ENCODE results near the gene UCN2.

The UCN2 gene

DNA sequence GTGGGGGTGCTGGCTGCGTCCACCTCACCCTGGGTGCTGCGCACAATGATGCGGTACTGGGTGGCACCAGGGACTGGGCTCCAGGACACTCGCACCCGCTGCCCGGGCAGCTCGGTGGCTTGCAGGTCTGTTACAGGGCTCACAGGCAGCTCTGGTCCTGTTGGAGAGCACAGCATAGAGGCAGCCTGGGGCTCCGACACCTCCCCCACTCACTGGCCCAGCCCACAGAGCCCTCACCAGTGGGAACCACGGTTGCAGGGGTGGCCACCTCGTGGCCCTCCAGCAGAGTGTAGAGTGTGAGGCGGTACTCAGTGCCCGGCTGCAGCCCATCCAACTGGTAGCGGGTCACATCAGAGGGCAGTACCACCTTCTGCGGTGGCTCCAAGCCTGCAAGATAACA lies 27.9 kb upstream of the UCN2 start:
- DNase-seq (ENCODE audit: low spot score), result no peak

DNA sequence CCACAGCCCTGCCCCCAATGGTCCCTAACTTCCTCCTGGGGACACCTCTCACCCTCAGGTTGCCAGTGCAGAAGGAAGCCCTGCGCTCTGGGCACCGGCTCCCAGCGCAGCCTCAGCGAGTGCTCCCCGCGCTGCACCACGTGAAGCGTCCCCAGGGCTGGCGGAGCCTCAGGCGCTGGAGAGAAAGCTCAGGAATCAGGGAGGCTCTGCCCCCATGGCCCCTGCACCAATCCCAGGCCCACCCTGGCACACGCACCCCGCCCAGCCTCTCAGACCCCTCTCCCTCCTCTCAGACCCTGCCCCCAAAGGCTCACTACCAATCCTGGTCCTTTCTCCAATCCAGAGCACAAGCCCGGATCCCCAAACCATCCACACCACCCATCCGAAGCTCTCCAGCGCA lies 24.6 kb upstream of the UCN2 start:
- no peak for DNase-seq (ENCODE audit: low spot score)

DNA sequence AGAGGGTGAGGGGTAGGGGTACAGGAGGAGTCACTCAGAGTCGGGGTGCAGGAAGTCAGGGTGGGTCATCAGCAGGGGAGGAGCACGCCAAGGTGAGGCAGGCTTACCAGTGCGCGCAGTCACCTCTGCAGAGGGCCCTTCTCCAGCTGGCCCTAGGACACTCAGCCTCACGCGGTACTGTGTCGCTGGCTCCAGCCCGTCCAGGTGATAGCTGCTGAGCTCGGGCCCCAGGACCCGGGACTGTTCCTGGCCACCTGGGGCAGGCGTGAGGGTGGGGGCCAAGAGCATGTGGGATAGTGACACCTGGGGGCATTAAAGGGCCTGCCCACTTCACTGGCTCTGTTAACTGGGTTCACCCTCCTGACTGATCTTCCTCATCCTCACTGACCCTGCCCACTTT lies 24.1 kb upstream of the UCN2 start:
- no peak for DNase-seq (ENCODE audit: low spot score)

DNA sequence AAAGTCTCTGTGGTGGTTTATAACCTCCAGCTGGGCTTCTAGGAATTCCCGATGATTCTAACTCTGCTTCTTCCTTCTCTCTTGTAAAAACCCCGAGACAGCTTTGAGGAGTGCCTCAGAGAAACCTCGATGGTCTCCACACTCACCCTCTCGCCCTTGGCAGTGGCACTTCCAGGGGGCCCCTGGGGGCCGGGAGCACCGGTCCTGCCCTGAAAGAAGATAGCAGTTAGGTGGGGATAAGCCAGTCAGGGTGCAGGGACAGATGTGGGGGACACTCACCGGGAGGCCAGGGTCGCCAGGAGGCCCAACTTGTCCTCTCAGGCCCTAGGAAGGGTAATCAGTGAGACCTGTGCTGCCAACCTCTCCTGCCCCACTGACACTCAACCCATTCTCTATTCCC lies 21.8 kb upstream of the UCN2 start:
- no peak for DNase-seq (ENCODE audit: low spot score)

DNA sequence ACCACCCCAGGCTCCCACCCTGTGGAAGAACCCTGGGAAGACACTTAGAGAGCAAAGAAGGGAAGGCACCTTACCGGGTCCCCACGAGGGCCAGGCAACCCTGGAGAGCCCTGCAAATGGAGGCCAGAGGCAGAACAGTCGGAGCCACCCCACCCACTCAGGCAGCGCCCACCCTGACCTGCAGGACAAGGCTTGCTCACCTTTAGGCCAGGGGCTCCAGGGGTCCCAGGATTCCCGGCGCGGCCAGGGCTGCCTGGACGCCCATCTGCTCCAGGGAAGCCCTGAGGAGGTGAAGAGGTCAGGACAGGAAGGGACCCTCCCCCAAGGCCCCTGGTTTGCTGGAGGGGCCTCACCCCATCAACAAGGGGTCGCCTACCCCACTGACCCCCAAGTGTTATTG lies 21.3 kb upstream of the UCN2 start:
- DNase-seq (ENCODE audit: low spot score), result no peak

DNA sequence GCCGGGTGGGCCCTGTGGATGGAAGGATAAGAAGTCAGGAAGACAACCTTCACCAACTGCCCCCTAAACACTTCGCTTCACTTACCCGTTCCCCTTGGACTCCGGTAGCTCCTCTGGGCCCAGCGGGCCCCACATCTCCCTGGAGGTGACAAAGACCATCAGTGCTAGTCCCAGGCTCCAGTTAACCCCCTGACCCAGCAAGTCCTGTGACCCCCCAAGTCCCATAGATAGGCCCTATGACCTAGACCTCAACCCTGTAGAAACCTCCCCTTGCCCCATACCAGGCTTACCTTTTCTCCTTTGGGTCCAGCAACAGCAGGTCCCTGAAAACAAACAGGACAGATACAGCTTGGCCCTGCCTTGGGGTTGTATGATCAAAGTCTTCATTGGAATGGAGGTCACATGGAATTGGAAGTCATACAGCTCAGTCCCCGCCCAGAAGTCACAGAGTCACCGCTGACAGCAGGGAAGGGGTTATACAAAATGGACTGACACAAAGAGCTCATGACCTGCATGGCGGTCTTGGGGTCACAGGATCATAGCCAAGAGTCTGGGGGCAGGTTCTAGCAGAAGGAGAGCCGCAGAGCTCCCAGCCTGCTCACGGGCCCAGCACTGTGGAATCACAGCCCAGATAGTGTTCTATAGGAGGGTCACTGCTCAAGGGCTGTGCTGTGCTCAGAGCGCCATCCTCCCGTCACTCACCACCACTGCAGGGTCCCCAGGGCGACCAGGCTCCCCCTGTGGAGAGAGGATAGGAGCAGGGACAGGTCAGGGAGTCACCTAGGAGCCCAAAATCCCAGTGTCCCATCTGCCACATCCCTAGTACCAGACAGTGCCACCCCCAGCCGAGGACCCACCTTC lies 18.3 kb upstream of the UCN2 start:
- no peak for DNase-seq (ENCODE audit: low spot score)

DNA sequence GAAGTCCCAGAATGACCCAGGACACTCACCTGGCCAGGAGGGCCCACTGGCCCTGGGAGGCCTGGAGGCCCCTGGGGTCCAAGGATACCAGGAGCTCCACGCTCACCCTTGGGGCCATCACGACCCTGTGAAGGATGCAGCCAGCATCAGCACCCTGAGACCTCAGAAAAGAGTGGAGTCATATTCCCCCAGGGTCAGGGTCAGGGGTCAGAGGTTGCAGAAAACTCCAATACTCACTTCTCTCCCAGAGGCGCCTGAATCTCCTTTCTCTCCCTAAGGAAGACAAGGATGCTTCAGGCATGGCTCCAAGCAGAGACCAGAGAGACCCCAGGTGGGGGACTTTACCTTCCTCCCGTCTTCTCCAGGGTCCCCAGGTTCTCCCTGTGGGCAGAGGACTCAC lies 13.1 kb upstream of the UCN2 start:
- DNase-seq (ENCODE audit: low spot score), result no peak

DNA sequence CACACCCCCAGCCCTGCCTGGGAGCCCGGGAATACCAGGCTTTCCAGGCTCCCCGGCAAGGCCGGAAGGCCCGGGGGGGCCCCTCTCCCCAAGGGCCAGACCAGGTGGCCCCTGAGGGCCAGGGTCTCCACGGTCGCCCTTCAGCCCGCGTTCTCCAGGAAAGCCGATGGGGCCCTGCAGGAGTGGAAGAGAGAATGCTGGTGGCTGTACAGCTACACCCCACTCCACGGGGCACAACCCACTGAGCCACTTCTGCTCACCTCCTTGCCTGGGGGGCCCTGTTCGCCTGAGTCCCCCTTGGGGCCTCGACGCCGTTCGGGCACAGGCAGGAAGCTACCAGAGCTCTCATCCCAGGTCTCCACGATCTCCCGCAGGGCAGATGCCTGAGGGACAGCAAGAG lies 11.8 kb upstream of the UCN2 start:
- DNase-seq (ENCODE audit: low spot score), result no peak

DNA sequence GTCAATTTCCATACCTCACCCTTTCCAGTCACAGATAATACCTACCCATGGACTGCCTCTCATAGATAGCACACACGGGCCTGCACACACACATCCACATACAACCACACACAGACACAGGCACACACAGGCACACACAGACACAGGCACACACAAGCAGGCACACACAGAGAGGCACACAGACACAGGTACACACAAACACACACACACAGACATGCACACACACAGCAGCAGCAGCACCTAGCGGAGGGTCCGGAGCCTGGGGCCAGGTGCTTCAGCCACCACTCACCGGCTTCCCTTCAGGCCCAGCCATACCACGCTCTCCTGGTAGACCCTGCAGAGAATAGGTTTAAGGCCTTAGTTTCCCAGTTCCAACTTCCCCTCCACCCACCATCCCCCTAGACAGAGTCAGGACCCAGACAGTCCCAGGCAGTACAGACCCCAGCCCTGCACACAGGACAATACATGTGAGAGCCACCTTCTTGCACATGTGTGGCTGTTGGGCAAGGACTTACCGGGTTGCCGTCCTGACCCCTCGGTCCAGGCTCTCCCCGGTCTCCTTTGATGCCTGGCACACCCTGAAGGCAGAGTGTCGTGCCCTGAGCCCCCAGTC lies 10.5 kb upstream of the UCN2 start:
- no peak for DNase-seq (ENCODE audit: low spot score)

DNA sequence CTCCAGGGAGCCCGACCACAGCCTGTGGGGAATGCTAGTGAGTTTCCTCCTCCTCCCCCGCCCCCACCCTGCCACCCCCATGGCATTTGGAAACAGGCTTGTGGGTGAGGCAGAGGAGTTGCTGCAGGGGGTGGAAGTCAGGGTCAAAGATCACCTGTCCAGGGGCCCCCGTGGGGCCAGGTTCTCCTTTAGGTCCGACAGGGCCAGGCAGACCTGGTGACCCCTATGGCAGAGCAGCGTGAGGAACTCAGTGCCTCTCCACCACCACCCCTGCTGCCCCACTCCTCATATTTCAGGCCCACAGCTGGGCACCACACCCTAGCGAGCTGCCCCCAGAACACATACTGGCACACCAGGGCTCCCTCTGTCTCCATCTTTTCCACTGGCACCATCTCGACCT lies 8.9 kb upstream of the UCN2 start:
- DNase-seq (ENCODE audit: low spot score), result no peak

DNA sequence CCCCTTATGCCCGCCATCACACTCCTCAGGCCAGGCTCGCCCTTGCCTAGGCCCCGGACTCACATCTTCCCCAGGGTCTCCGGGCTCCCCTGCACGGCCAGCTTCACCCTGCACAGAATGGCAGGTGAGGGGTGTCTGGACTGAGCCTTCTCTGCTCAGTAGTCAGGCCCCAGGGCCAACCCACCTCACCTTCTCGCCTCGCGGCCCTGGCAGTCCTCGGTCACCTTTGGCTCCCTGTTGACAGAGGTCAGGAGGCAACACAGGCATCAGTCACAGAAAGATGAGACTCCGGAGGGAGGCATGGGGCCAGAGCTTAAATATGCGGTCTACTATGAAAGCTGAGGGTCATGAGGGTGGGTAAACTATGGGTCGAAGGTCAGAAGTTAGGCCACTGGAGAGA lies 8.4 kb upstream of the UCN2 start:
- no peak for DNase-seq (ENCODE audit: low spot score)

DNA sequence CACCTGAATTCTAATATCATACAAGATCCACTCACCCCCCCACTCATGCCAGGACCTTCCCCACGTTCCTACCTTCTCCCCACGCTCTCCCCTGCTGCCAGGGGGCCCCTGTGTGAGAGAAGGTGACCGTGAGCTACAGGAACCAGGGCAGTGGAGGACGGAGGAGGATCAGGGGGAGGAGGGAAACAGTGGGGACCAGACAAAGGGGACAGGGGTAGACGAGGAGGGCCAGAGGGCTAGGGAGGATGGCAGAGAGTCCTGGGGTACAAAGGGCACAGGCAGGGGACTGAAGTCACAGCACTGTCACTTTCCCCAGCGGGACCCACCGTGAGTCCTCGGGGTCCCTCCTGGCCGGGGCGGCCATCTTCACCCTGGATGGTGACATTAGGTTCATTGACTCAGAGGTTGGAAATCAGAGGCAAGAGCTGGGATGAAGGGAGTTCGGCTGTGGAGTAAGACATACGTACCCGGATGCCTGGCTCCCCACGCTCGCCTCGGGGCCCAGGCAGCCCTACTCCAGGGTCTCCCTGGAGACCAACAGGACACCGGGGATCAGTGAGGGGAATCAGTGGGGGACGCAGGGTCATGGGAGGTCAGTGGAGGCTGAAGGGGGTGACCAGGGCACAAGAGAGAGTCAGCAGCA lies 6.3 kb upstream of the UCN2 start:
- DNase-seq (ENCODE audit: low spot score), result no peak

DNA sequence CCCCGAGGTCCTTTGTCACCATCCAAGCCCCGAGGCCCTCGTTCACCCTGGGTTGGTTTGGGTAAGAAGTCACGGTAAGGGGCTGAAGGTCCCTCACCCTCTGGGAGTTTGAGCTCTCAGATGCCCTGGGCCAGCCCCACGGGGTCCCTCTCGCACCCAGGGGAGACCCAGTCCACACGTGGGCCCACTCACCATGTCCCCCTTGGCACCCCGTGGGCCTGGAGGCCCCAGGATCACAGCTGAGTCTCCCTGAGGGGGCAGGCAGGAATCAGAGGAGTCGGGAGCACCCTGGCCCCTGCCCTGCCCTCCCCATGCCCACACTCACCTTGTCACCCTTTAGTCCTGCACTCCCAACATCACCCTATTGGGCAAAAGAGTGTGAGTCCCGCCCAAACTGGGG lies 5.8 kb upstream of the UCN2 start:
- no peak for DNase-seq (ENCODE audit: low spot score)

DNA sequence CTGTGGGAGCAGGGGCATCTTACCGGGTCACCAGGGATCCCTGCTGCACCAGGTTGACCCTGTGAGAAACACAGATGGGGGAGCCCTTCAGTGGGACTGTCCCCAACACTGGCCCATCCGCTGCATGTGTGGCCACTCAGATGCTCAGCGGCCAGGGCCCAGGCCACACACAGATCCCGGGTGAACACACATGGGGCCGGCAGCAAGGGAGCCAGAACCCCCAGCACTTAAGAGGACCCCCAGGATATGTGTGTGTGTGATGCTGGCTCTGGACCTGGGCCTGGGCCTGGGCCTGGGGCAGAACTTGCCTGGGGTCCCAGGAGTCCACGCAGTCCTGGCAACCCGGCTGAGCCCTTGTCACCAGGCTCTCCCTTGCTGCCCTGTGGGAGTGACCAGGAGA lies 4.9 kb upstream of the UCN2 start:
- DNase-seq (ENCODE audit: low spot score), result no peak

DNA sequence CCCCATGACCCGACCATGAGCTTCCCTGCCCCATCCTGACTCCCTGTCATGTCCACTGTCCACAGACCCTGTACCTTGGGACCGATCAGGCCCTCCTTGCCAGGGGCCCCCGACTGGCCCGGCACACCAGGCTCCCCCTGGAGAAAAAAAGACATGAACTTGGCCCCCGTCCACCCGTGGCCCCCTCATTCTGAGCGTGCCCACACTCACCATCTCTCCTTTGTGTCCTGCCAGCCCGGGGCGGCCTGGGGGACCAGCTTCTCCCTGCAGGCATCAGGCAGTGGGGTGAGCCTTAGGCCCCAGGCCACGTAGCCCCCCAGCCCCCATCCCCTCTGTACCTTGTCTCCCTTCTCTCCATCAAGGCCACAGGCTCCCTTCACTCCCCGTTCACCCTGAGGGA lies 3.9 kb upstream of the UCN2 start:
- no peak for DNase-seq (ENCODE audit: low spot score)

DNA sequence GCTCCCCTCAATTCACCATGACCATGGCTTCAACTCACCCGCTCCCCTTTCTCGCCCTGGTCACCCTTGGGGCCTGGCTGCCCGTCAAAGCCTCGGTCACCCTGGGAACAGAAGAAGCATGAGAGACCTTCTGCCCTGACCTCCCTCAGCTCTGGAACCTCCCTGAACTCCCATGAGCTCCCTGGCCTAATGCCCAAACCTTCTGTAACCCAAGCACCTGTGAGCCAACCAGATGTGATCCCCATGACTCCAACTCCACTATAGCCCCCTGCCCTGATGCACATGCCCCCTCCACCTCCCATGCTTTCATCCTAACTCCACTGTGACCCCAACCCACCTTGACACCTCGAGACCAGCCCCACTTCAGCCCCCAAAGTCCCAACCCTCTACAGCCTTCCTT lies 3.5 kb upstream of the UCN2 start:
- DNase-seq (ENCODE audit: low spot score), result no peak

DNA sequence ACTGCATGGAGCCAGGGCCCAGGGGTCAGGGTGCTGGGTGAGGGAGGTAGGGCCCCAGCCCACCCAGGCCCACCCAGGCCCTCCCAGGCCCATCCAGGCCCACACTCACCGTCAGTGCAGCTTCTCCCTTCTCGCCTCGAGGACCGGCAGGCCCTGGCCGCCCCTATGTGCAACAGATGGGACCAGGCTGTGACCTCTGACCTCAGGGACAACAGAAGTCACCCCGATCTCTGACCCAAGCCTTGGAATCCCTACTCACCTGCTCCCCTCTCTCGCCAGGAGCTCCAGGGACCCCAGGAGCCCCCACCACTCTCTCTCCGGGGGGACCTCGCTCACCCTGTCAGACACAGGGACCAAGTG lies 2.8 kb upstream of the UCN2 start:
- no peak for DNase-seq (ENCODE audit: low spot score)

DNA sequence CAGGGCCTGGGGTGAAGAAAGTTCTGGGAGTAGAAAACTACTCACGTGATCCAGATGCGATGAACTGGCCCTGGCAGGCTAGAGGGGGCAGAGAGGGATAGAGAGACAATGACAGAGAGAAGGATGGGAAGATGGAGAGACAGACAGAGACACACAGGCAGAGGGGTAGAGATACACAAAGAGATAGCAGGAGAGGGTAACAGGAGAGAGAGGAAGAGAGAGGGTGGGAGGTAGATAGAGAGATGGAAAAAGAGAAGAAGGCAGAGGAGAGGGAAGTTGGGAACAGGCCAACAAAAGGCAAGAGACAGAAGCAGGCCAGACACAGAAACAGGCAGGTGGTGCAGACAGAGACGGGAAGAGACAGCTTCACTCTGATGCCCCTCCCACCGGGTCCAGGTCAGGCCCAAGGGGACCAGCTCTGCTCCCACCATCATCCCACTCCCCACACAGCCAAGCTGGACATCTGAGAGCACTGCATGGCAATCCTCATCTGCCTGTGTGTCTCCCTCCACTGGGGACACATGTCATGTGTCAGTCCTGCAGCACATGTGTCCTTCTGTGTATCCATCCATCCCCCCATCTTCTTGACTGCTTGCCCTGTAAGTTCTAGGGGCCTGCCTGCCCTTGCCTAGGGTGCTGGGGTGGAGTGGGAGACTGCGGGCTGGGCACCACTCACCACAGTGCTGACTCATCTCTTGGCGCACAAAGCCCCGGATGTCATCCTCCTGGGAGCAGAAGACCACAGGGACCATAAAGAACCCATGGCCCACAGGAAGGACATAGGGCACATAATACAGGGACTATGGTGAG lies 2.2 kb upstream of the UCN2 start:
- no peak for DNase-seq (ENCODE audit: low spot score)

DNA sequence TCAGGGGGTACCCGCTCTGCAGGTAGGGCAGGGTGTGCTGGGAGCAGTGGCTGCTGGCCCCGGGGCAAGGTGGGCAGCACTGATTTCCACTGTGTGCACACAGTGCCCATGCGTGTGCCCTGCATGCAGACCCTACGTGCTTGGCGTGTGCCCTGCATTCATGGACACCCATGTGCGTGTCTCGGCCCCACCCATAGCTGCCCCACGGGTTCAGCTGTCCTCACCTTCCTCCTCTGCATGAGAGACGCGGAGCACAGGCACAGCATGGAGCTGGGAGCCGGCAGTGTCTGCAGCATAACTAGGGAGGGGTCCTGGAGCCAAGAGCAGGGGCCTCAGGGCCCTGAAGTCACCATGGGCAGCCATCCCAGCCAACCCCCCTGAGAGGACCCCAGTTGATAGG lies 1.6 kb upstream of the UCN2 start:
- no peak for DNase-seq (ENCODE audit: low spot score)

DNA sequence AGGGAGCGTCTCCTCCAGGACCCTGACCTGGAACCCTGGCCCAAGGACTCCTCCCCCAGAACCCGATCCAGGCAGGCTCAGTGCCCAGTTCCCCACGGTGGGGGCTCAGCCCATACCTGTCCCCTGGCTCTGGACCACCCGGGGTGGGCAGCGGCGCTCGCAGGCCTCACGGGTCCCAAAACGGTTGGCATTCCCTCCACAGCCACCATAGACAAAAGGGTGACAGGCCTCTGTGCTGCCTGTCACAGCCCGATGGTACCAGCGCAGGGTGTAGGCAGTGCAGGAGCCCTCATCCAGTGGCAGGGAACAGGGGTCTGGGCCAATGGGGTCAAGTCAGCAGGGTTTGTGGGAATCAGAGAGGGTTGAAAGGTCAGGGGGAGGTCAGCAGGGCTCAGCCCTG lies 1.1 kb upstream of the UCN2 start:
- DNase-seq (ENCODE audit: low spot score), result no peak

DNA sequence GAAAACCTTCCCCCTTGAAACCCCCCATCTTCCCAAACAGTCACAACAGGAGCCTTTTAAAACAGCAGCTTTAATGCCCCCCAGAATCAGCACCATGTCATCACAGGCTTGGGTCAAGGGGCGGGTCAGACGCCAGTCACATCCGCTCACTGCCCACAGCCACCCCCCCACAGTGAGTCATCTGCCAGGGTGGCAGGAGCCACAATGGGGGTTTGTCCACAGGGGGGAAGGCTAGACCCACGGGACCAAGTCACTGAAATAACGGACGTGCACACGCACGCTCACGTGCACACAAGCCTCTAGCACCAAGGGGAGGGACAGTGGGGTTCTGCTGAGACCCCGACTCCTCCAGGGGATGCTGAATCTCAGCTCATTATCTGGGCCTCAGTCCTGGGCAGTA lies 441 bp upstream of the UCN2 start:
- no peak for DNase-seq (ENCODE audit: low spot score)

DNA sequence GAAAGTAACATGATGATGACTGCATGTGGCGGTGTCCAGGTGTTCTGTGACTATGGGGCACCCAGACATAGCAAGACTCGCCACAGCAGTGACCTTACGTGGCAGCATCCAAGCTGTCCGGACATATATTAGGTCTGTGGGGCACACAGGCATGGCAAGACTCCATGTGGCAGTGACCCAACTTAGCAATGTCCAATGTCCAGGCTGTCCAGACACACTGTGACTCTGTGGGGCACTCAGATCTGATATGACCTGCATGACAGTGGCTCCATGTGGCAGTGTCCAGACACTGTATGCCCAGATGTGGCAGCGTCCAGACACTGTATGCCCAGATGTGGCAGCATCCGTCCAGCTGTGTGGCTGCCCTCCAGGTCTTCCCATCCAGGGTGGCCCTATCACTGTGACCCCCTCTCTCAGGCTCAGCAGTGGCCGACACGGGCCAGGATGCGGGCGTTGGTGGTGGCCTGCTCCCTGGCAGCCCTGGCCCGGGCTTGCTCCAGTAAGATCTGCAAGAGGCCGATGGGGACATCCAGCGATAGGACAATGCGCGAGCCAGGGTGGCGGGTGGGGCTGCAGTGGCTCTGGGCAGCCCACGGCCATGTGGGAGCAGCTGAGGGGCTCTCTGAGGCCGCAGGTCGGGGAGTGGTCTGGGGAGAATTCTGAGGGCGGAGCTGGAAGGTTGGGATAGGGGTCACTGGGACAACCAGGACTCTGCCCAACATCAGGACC lies 1.1 kb downstream of the UCN2 start:
- no peak for DNase-seq (ENCODE audit: low spot score)
